ENCODE data around the gene TMEM269. TPM values are rescaled to one million over a fixed set of nuclear protein-coding genes. Genes with fewer than 3 reads are reported as not detected.

TMEM269 gene
- total and polyA plus RNA-seq, 9 of the 15 experiments (the other 6 are each of a cell fraction or from before 2014, with no cell fraction given), result 0.09 to 0.49 (median 0.21) TPM

DNA sequence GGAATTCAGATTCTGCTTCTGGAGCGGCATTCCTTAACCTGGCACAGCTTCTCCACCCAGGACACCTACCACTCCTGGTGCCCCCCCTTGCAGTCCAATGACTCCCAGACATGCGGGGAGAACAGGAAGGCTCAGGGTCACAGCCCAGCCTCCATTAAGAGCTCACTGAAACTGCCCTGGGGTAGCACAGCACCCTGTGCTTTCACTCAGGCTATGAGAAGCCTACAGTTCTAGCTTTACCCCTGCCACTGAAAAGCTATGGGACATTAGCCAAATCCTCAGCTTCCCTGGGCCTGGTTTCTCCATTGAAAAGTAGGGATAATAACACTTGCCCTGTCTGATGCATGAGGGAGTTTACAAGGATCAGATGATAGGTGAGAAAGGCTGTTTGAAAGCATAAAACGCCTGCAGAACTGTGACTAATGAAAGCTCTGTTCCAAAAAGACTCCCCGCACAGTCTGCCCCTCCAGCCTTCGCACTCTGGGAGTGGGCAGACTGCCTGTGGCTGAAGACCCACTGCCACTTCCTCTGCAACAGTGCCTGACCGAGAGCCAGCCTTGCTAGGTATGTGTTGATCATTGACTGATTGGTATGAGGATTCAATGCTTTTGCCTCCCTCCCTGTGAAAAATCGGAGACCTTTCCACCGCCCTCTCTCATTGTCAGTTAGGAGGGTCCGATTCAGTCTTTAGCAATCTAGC is 42.0 kb upstream of the TMEM269 start:
- ATAC-seq, result no peak
- Histone ChIP-seq H3K27ac (ENCODE audit: extremely low read depth, low read depth, low read length) (no peak overlapping the region), H3K27me3 (ENCODE audit: control insufficient read depth in 2 of 2, insufficient read depth in 2 of 2, low read length in 2 of 2) (peaks cover 4 to 29% of the 10 kb centered on the region in 2 experiments; a peak in 4 of 5 replicates), H3K4me3 (no peak overlapping the region), H3K9ac (ENCODE audit: insufficient read depth in 1 of 2, low read depth in 2 of 2, low read length in 2 of 2) (no peak overlapping the region), H3K9me1 (ENCODE audit: control insufficient read depth, insufficient read depth, low read length) (peaks cover 8% of the 10 kb centered on the region), H3K4me1 (replicated peaks in 1 of 2; ENCODE audit: control insufficient read depth in 2 of 2, insufficient read depth in 2 of 2, low read length in 2 of 2) (peaks cover 0 to 26% of the 10 kb centered on the region in 2 experiments; a peak in 2 of 5 replicates), H3K36me3 (ENCODE audit: control insufficient read depth, insufficient read depth, low read length) (peaks cover 22% of the 10 kb centered on the region; the same call in 2 of the 3 replicates), H3K4me2 (ENCODE audit: insufficient read depth, low read length) (no peak overlapping the region), H2AFZ (ENCODE audit: low read depth, low read length) (no peak overlapping the region), H3K79me2 (ENCODE audit: control insufficient read depth, insufficient read depth, low read length) (no peaks in the 10 kb centered on the region), H3K9me3 (replicated peaks; ENCODE audit: control insufficient read depth, insufficient read depth, low read depth, low read length) (no peaks in the 10 kb centered on the region), H4K20me1 (replicated peaks; ENCODE audit: control insufficient read depth, insufficient read depth, low read length) (peaks cover 5% of the 10 kb centered on the region; the same call in 1 of the 2 replicates)
- CTCF ChIA-PET (ENCODE audit: low intra/inter-chr PET ratio), result no interaction called here
- in situ Hi-C loops (cut with MboI), result loop anchor here (10.0 to 25.0 kb wide), 2 partner anchors 155 to 398 kb away; no protein-coding TSS in a partner anchor
- FAIRE-seq, result no peak
- 17% methylated on average over 9 of the region's 9 CpGs for WGBS (ENCODE audit: insufficient coverage, low coverage, missing lambda C conversion rate)
- TF ChIP-seq NFIX (CRISPR knock-in tag; IDR thresholded peaks at IDR 0.05; ENCODE audit: low read depth) (no peak), ZNF785 (CRISPR knock-in tag; IDR thresholded peaks at IDR 0.05) (no peak), PPARD (CRISPR knock-in tag; IDR thresholded peaks at IDR 0.05) (no peak)
- no peak for DNase-seq (ENCODE audit: extremely low read depth in 1 of 4, low spot score in 3 of 4)
- intact Hi-C loops (cut with micrococcal nuclease), result no loop called here
- POLR2A ChIA-PET, result interaction anchor here (0.8 to 1.7 kb wide), 2 partner anchors 9 to 24 kb away, joined by 5 to 6 read pairs; partner anchors contain the start of genes C1orf50 and P3H1
- no TSS peak for BruUV-seq (replicated peaks)
